CMK (cell line): ENCODE data around the gene NDFIP1.

ENCODE experiments used
- DNase-seq: peaks from one replicate; pipeline ENCODE4 v3.0.0-alpha.2; 2010; ENCODE audit warnings: low read depth

NDFIP1 gene

GRCh38 chr5:142119051-142119625 is 10.6 kb downstream of the NDFIP1 start:
- no peak for DNase-seq

- no peak for DNase-seq
Measured at GRCh38 chr5:142120247-142120935, 11.8 kb downstream of the NDFIP1 start.

- DNase-seq = no peak
Measured at GRCh38 chr5:142122121-142122520, 13.5 kb downstream of the NDFIP1 start.

GRCh38 chr5:142125378-142125777 is 16.8 kb downstream of the NDFIP1 start:
- DNase-seq = no peak

GRCh38 chr5:142125963-142126362 is 17.4 kb downstream of the NDFIP1 start:
- DNase-seq = no peak

- no peak for DNase-seq
Measured at GRCh38 chr5:142128675-142129208, 20.2 kb downstream of the NDFIP1 start.

GRCh38 chr5:142129446-142130066 is 21.0 kb downstream of the NDFIP1 start:
- DNase-seq = no peak

GRCh38 chr5:142131394-142131793 is 22.8 kb downstream of the NDFIP1 start:
- no peak for DNase-seq

GRCh38 chr5:142132916-142133315 is 24.3 kb downstream of the NDFIP1 start:
- DNase-seq = no peak

- DNase-seq = no peak
Measured at GRCh38 chr5:142133330-142134206, 25.0 kb downstream of the NDFIP1 start.

- DNase-seq = no peak
Measured at GRCh38 chr5:142134331-142135010, 25.9 kb downstream of the NDFIP1 start.

- DNase-seq = no peak
Measured at GRCh38 chr5:142141463-142141862, 32.9 kb downstream of the NDFIP1 start.

GRCh38 chr5:142143878-142144277 is 35.3 kb downstream of the NDFIP1 start:
- no peak for DNase-seq

GRCh38 chr5:142145106-142145900 is 36.7 kb downstream of the NDFIP1 start:
- DNase-seq = no peak

- DNase-seq = no peak
Measured at GRCh38 chr5:142149363-142149762, 40.8 kb downstream of the NDFIP1 start.

GRCh38 chr5:142150431-142150830 is 41.9 kb downstream of the NDFIP1 start:
- DNase-seq = no peak

GRCh38 chr5:142151436-142152383 is 43.1 kb downstream of the NDFIP1 start:
- no peak for DNase-seq

- DNase-seq = no peak
Measured at GRCh38 chr5:142152384-142152732, 43.8 kb downstream of the NDFIP1 start.

GRCh38 chr5:142153674-142154448 is 45.3 kb downstream of the NDFIP1 start:
- DNase-seq = no peak
